HL-60/S4 treated with retinoic acid at 250 ng/mL for 4 days and 3 days (cell line): ENCODE data around the gene SLC44A5.
"Not testable (repeated sequence)": the region's sequence is repeated elsewhere in the genome, so short reads cannot be mapped to it uniquely, and the experiment has no call there.

Source experiments
- in situ Hi-C: fragments of 300-500 bp; cut with MboI; formaldehyde crosslinking; loops from 2 replicates; pipeline ENCODE4 v1.7.0; 2022; ENCODE audit warnings: low sequenced_read_pairs

SLC44A5 gene

DNA sequence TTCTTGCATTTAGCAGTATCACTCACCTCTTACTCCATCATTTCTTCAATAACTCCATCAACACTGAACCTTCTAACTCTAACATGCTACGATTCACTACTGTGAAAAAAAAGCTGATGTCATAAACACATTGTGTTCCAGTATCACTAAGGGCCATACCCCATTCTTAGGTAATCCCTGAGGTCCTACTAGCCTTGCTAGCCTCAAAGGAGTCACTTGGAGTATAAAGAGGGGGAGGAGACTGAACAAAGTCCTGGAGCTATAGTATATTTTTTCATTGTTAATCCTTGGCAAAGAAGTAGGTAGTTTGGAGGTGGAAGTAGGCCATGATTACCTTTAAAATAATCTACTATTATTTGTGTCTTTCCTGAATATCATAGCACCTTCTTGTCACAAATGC, at the start of gene SLC44A5:
Gene SLC44A5 (minus strand): TSS at position 101 of the 400 bp plus-strand sequence. CDS start 69,667 bp downstream, outside the sequence.
- in situ Hi-C loops = no loop called here

DNA sequence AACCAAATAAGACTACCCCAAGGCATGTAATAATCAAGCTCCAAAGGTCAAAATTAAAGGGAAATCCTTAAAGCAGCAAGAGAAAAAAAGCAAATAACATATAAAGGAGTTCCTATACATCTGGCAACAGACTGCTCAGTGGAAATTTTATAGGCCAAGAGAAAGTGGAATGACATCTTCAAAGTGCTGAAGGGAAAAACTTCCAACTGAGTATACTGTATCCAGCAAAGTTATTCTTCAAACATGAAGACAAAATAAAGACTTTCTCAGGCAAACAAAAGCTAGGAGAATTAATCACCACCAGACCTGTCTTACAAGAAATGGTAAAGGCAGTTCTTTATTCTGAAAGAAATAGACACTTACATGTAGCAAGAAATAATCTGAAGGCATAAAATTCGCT, 45.0 kb upstream of the SLC44A5 start:
- in situ Hi-C loops = no loop called here

GRCh38 chr1:75647183-75647582, 36.3 kb upstream of the SLC44A5 start:
- in situ Hi-C loops = not testable (repeated sequence)

GRCh38 chr1:75645153-75645552, 34.2 kb upstream of the SLC44A5 start:
- in situ Hi-C loops = not testable (repeated sequence)

DNA sequence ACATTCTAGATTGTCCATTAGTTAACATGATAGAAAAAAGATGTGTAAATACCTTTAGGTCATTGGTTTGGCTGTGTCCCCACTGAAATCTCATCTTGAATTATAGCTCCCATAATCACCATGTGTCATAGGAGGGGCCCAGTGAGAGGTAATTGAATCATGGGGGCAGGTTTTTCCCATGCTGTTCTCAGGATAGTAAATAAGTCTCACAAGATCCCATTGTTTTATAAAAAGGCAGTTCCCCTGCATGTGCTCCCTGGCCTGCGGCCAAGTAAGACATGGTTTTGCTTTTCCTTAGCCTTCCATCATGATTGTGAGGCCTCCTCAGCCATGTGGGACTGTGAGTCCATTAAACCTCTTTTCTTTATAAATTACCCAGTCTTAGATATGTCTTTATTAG, 32.5 kb upstream of the SLC44A5 start:
- in situ Hi-C loops = no loop called here

GRCh38 chr1:75641325-75641724, 30.4 kb upstream of the SLC44A5 start:
- in situ Hi-C loops = no loop called here

DNA sequence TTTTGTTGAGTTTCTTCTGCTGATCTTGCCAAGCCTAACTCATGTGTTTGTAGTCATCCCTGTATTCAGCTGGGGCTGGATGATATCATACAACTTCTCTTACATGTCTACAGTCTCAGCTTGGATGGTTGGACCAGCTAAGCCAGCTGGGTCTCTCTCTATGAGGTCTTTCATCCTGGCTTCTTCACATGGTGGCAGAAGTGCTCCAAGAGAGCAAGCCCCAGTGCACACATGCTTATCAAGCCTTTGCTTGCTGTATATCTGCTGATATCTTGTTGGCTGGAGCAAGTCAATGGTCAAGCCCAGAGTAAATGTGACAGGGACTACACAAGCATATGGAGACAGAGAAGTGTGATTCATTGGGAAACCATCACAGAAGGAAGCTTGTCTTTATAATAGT, 29.2 kb upstream of the SLC44A5 start:
- in situ Hi-C loops = no loop called here

DNA sequence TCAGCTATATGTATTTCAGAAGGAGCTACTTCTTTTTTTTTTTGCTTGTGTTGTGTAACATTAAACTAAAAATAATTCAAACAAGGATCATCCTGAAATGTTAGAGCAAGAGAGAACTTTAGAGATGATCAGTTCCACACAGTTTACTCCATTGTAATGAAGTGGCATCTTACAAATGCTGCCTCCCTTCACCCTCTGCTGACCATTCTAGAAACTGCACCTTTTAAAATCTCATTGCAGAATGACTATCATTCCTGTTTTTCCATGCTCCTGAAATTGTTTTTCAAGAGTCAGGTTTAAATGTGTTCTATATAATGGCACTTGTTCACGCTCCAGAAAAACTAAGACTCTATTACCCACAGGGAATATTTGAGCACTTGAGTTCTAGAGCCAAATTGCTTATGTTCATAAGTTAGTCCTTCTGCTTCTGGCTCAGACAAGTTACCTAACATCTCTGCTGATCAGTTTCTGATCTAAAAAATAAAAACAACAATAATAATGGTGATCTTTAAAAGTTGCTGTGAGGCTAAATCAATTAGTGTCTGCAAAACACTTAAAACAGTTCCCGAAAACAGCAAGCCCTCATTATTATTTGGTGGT, 21.5 kb upstream of the SLC44A5 start:
- in situ Hi-C loops = no loop called here

DNA sequence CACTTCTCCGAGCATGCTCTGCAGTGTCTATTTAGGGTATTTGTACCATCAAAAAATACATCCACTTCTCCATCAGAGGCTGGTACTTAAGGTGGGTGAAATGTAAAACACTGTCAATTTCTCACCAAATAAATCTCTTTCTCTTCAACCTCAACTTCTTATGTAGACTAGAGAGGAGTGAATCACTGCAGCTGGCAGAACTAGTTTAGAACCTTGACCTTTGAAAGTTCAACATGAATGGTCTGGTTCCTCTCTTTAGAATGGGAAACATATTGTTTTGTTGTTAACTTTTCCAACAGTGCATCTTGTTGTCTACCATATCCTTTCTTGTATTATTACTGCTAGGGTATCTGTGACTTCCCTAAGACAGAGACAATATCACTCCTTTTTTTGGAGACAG, 20.1 kb upstream of the SLC44A5 start:
- in situ Hi-C loops = no loop called here

DNA sequence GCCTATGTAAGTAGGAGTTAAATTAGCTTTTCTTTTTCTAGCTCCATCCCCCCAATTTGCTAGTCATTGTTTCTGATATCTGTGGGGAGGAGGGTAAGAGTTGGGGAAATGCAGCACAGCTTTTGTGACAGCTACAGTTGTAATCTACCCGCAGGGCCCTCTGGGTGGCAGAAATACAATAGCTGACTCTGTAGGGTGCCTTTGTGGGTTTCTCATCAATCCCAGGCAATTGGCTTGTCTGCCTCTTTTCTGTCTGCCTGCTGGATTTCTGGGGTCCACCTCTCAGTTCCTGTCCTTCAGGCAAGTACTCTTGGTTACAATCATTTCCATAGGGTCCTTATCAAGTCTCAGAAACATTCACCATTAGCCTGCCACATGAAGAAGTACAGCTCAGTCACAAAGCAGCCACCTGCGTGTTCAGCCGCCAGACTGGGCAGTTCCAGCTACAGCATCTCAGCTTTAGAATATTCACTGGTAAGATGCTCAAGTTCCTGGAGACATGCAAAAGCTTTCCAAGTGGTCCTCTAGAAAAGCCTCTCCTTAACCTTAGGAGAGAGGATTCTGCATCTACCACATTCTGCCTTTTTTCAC, 19.2 kb upstream of the SLC44A5 start:
- in situ Hi-C loops = no loop called here

GRCh38 chr1:75625795-75626194, 14.9 kb upstream of the SLC44A5 start:
- in situ Hi-C loops = no loop called here

DNA sequence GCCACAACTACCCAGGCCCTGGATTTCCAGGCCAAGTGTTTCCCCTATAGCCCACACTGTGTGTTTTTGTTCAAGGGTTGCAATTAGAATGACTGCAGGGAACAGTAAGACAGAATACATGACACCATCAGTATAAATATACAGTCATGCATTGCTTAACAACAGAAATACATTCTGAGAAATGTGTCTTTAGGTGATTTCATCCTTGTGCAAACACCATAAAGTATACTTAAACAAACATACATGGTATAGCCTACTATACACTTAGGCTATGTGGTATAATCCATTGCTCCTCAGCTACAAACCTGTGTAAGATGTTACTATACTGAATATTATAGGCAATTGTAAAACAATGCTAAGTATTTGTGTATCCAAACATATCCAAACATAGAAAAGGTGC, 7.5 kb upstream of the SLC44A5 start:
- in situ Hi-C loops = no loop called here

GRCh38 chr1:75616436-75617433, 5.8 kb upstream of the SLC44A5 start:
- in situ Hi-C loops = no loop called here

DNA sequence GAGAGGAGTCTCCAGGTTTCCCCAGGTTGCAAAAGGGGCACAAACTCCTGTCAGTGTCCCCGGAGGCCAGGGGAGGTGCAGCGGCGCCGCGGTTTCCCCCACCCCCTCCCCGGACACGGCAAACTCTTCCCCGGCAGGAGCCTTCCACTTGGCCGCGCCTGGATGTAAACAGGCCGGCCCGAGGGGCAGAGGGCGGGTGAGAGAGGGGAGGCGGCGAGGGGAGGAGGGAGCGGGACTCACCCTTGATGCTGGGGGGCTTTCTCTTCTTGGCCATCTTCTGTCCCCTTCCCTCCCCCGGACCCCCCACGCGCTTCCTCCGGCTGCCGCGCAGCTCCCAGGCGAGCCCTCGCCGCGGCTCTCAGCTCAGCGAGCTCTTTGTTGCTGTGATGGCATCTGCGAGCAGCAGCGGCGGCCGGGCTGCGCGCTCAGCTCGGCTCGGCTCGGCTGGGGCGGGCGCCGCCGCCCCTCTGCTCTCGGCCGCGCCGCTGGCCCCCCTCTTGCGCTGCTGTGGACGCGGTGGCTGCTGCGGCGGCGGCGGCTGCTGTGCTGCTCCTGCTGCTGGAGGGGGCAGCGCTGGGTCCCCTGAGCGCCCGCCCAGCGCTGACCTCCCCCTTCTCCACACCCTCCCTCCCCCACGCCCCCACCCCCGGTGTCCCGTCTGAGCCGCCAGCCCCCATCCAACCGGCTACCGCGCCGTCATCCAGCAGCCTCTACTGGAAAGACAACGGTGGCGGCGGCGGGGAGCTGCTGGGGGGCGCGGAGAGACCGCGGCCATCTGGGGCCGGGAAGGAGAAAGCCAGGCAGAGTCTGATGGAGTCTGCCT, 4.9 kb upstream of the SLC44A5 start:
- in situ Hi-C loops = no loop called here

- in situ Hi-C loops = no loop called here
Measured at GRCh38 chr1:75614399-75614756, 3.5 kb upstream of the SLC44A5 start.

DNA sequence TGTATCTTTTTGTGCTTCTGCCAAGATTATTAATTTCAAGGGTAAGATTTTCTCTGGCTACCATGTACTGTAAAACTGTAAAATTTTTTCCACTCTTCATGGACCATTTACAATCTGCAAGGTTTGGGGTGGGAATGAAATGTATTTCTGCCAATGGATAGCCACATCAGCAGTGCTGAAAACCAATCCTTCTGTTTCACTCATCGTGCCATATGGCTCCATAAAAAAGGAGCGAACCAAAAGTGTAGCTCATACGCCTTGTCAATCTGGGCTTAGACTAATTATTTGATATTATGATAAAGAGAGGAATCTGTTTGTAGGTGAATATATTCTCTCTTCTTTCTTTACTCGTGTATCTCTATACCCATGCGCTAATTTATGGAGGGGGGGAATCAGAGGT, 3.0 kb upstream of the SLC44A5 start:
- in situ Hi-C loops = no loop called here

GRCh38 chr1:75612976-75613375, 2.1 kb upstream of the SLC44A5 start:
- in situ Hi-C loops = no loop called here

- in situ Hi-C loops = no loop called here
Measured at GRCh38 chr1:75602486-75602885, 8.4 kb downstream of the SLC44A5 start.

GRCh38 chr1:75600781-75601180, 10.1 kb downstream of the SLC44A5 start:
- in situ Hi-C loops = no loop called here

- in situ Hi-C loops = no loop called here
Measured at GRCh38 chr1:75594327-75594726, 16.6 kb downstream of the SLC44A5 start.

GRCh38 chr1:75593457-75593856, 17.5 kb downstream of the SLC44A5 start:
- in situ Hi-C loops = not testable (repeated sequence)
